PC-9 (cell line): Measurements from ENCODE around the gene GCDH.

Experiments used
- CTCF ChIP-seq: fragments of 200-600 bp; sonication (generic); conservative IDR thresholded peaks from 2 replicates; pipeline ENCODE4 v1.6.1; 2017; ENCODE audit warnings: mixed run types, antibody characterized with exemption, mild to moderate bottlenecking, moderate library complexity
- EZH2 ChIP-seq: fragments of 200-600 bp; sonication (generic); IDR thresholded peaks from 2 replicates; pipeline ENCODE4 v1.8.0; 2017; ENCODE audit warnings: antibody characterized with exemption, low read depth

DNA sequence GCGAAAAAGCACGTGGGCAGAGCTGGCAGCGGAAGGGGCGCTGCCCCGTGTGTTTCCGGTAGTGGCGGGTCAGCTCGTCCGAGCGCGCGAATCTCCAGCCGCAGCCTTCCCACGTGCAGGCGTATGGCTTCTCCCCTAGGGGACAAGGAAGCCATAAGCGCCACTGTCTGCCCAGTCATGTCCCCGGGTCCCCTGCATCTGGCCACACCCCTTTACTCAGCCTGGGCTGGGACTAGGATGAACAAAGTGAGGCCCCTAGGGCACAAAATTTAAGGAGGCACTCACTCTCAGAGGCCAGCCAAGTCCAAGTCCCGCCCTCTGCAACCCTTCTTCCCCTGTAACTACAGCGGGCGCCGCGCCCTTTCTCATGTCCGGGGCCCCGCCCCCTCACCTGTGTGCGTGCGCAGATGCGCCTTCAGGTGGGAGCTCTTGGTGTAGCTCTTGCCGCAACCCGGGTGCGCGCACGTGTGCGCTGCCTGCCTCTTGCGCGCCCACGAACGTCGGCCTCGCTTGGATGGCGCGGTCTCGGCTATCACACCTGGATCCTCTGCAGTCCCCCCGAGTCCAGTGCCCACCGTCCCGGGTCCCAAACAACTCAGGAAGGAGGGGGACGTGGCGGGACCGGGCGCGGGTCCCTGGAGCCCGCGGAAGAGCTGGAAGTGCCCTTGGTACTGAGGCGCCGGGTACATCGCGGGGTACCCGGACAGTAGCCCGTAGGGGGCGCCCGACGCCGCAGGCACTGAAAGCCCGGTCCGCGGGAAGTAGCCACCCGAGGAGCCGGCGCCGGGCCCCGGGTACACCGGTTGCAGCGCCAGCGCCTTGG is 5.8 kb upstream of the GCDH start:
- TF ChIP-seq CTCF (peak; percentile 78), EZH2 (no peak)
